BJ (cell line): ENCODE data around the gene GAS1. TPM values are rescaled to one million over a fixed set of nuclear protein-coding genes. Genes with fewer than 3 reads are reported as not detected.

Experiments
- CTCF ChIA-PET: fragments of 350-600 bp; formaldehyde crosslinking; extraction: SDS; loops from one replicate; lab custom pipeline; 2021; ENCODE audit warnings: antibody characterized with exemption, inconsistent platforms; lab: Yijun Ruan, JAX
- POLR2A ChIA-PET: fragments of 300-600 bp; sonication (Branson Sonifier 250); formaldehyde crosslinking; extraction: SDS; loops from one replicate; lab custom pipeline; 2021; ENCODE audit warnings: antibody characterized with exemption; lab: Charles Lee
- DNase-seq: peaks from one replicate; pipeline ENCODE4 v3.0.0-alpha.2; 2011; ENCODE audit warnings: low read depth
- H3K27me3 ChIP-seq: 2 replicates; pipeline ENCODE4 v1.6.0; 2011; ENCODE audit warnings: low read length; ENCODE audit not compliant: control insufficient read depth, insufficient read depth
- H3K36me3 ChIP-seq: 2 replicates; pipeline ENCODE4 v1.5.1; 2011; ENCODE audit warnings: low read length; ENCODE audit not compliant: control insufficient read depth, insufficient read depth
- H3K4me3 ChIP-seq: 2 replicates; pipeline ENCODE4 v1.5.1; 2011; ENCODE audit warnings: low read depth, mild to moderate bottlenecking, control low read depth, low read length
- polyA plus RNA-seq: library from polyadenylated mRNA; depleted of rRNA; stranded (reverse); fragments of >200 nt; gene quantifications from 2 replicates; pipeline ENCODE4 v1.2.3, GENCODE V29; 2011
- TF ChIP-seq, protein P1 (sequence below): IDR thresholded peaks from 2 replicates; pipeline ENCODE4 v1.5.1; 2011; ENCODE audit warnings: low read depth, mild to moderate bottlenecking, control low read depth, inconsistent platforms, low read length, moderate library complexity; ENCODE audit not compliant: insufficient read depth

The GAS1 gene
- polyA plus RNA-seq, 1 experiment, result 26.2 TPM

DNA sequence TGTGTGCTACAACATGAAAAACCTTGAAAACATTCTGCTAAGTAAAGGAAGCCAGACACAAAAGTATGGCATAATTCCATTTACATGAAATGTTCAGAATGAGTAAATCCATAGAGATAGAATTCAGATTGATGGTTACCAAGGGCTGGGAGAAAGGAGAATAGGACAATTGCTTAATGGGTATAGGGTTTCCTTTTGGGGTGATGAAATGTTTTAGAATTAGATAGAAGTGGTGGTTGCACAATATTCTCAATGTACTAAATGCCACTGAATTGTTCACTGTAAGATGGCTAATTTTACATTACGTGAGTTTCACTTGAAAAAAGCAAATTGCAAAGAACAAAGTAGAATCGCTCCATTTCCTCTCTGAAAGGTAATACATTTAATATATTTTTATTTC is 43.0 kb upstream of the GAS1 start:
- TF ChIP-seq, protein P1, sequence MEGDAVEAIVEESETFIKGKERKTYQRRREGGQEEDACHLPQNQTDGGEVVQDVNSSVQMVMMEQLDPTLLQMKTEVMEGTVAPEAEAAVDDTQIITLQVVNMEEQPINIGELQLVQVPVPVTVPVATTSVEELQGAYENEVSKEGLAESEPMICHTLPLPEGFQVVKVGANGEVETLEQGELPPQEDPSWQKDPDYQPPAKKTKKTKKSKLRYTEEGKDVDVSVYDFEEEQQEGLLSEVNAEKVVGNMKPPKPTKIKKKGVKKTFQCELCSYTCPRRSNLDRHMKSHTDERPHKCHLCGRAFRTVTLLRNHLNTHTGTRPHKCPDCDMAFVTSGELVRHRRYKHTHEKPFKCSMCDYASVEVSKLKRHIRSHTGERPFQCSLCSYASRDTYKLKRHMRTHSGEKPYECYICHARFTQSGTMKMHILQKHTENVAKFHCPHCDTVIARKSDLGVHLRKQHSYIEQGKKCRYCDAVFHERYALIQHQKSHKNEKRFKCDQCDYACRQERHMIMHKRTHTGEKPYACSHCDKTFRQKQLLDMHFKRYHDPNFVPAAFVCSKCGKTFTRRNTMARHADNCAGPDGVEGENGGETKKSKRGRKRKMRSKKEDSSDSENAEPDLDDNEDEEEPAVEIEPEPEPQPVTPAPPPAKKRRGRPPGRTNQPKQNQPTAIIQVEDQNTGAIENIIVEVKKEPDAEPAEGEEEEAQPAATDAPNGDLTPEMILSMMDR, result no peak
- H3K4me3 ChIP-seq, result no peak overlapping the region
- H3K36me3 ChIP-seq, result no peaks in the 10 kb centered on the region
- ChIA-PET CTCF (no interaction called here), POLR2A (no interaction called here)
- DNase-seq, result no peak
- 0 out of 2 replicates have a peak, but pooled peaks cover 1% of the 10 kb centered on the region for H3K27me3 ChIP-seq

DNA sequence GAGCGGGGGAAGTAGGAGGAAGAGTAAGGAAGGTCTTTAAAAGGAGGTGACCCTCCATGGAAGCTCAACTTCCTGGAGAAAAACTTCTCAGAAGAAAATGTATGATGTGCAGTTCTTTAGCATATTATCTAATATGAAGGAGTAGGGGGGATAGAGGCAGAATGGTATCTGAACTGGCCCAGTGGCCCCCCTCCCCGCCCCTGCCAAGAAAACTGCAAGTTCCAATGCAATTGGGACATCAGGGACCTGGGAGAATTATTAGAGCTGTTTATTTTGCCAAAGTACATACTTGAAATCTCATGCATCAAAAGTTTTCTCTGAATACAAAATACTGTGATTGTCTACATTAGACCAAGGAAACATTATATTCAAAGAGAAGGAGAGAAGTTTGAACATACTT is 40.6 kb upstream of the GAS1 start:
- Histone ChIP-seq H3K27me3 (no peaks in the 10 kb centered on the region), H3K4me3 (no peak overlapping the region), H3K36me3 (no peaks in the 10 kb centered on the region)
- CTCF ChIA-PET, result interaction anchor here (1.1 kb wide), 1 partner anchor 13 kb away, joined by 3 read pairs; no protein-coding TSS in a partner anchor
- POLR2A ChIA-PET, result no interaction called here
- TF ChIP-seq, protein P1, result no peak
- DNase-seq, result no peak

DNA sequence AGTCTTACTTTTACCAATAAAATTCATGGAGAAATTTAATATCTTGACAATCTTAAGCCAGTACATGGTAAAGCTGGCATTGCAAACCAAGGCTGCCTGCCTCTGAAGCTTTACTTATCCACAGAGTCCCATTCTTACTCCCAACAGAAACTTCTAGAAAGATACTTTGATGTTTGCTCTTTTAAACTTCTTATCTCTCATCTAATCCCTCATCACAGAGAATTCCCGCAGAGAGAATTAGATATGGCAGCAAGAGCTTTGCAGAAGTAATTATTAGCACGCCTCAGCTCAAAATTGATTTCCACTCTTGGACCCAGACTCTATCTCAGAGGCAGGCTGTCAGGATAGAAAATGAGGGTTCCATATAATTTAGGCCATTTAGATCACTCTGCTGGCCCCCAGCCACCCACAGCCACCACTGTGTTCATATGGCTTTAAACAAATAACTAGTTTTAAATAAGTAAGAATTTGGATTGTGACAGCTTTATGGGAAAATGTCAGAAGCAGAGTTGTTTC is 37.9 kb upstream of the GAS1 start:
- H3K36me3 ChIP-seq, result no peaks in the 10 kb centered on the region
- no peak overlapping the region for H3K4me3 ChIP-seq
- POLR2A ChIA-PET, result no interaction called here
- no peaks in the 10 kb centered on the region for H3K27me3 ChIP-seq
- DNase-seq, result no peak
- CTCF ChIA-PET, result interaction anchor here (1.5 kb wide), 1 partner anchor 218 kb away, joined by 3 read pairs; no protein-coding TSS in a partner anchor
- TF ChIP-seq, protein P1, result no peak

DNA sequence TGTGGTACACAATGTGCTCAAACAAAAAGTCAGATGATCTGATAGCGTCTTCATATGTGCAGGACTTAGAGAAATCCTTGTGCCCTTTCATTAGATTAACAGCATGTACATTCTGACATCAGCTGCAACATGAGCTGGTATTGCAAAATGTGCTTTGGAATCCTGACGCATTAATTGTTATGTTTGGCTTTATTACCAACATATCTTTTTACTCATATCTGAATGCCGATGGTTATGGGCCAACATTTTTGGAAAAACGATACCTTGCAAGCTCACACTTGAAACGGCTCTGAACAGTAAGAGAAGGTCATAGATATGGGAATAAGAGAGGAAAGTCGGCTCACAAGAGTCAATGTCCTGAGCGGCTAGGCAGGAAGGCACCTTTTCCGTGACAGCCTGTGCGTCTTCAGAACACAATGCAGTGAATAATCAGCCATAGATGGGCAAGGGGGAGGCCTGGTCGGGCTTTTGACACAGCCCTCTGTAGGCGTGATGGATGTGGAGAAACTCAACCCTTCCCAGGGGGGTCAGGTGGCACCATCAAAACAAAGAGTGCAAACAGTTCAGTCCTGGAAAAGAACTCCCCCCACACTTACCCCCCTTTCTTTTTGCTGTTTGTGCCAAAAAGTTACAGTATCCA is 36.4 kb upstream of the GAS1 start:
- Histone ChIP-seq H3K4me3 (no peak overlapping the region), H3K27me3 (no peaks in the 10 kb centered on the region), H3K36me3 (no peaks in the 10 kb centered on the region)
- DNase-seq, result peak; percentile 46
- CTCF ChIA-PET, result interaction anchor here (0.9 to 1.4 kb wide), 2 partner anchors 9 to 51 kb away, joined by 3 to 5 read pairs; no protein-coding TSS in a partner anchor
- POLR2A ChIA-PET, result interaction anchor here (0.5 to 0.7 kb wide), 3 partner anchors 51 to 368 kb away, joined by 3 to 4 read pairs (median 4); no protein-coding TSS in a partner anchor
- TF ChIP-seq, protein P1, result no peak

DNA sequence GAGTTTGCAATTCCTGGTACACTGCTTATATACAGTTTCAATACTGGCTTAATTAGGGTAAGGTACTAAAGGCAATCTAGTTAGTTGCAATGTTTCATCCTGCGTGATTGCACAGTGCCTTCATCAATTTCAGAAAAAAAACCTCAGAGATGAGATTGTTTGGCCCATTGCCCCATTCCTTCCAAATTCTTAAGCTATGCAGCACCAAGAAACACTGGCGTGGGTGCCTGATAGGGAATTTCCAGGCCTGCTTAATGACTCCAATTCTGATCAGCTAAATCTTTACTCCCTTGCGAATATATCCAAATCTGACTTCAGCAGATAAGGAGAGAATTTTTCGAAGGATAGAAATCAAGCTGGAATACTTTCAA is 35.9 kb upstream of the GAS1 start:
- no peaks in the 10 kb centered on the region for H3K36me3 ChIP-seq
- ChIA-PET POLR2A (interaction anchor here (0.5 to 0.7 kb wide), 3 partner anchors 51 to 368 kb away, joined by 3 to 4 read pairs (median 4); no protein-coding TSS in a partner anchor), CTCF (interaction anchor here (0.9 to 1.4 kb wide), 2 partner anchors 8 to 52 kb away, joined by 3 to 5 read pairs; no protein-coding TSS in a partner anchor)
- no peak overlapping the region for H3K4me3 ChIP-seq
- no peak for DNase-seq
- H3K27me3 ChIP-seq, result no peaks in the 10 kb centered on the region
- TF ChIP-seq, protein P1, result no peak
